GM21367 (cell line): ENCODE data around the gene CBFA2T3.

Experiments used
- ATAC-seq: cut with Tn5 transposase; IDR thresholded peaks from one replicate; pipeline ENCODE4 v1.9.1; 2021; ENCODE audit not compliant: unreplicated experiment

Gene CBFA2T3

GRCh38 chr16:88977812-88978607 lies 1.0 kb upstream of the CBFA2T3 start:
- no peak for ATAC-seq

GRCh38 chr16:88976366-88977017 lies 515 bp downstream of the CBFA2T3 start:
- no peak for ATAC-seq

GRCh38 chr16:88975511-88976061 lies 1.4 kb downstream of the CBFA2T3 start:
- no peak for ATAC-seq

GRCh38 chr16:88974916-88975215 lies 2.1 kb downstream of the CBFA2T3 start:
- ATAC-seq, result no peak

GRCh38 chr16:88974080-88974915 lies 2.7 kb downstream of the CBFA2T3 start:
- no peak for ATAC-seq

GRCh38 chr16:88973415-88974050 lies 3.5 kb downstream of the CBFA2T3 start:
- no peak for ATAC-seq

- no peak for ATAC-seq
These were observed 4.0 kb downstream of the CBFA2T3 start for GRCh38 chr16:88973007-88973410.

GRCh38 chr16:88972349-88972748 lies 4.7 kb downstream of the CBFA2T3 start:
- ATAC-seq, result no peak

GRCh38 chr16:88971371-88972097 lies 5.5 kb downstream of the CBFA2T3 start:
- ATAC-seq, result no peak

- ATAC-seq, result no peak
These were observed 6.4 kb downstream of the CBFA2T3 start for GRCh38 chr16:88970539-88971065.

- ATAC-seq, result no peak
These were observed 7.0 kb downstream of the CBFA2T3 start for GRCh38 chr16:88970050-88970449.

GRCh38 chr16:88969361-88969831 lies 7.6 kb downstream of the CBFA2T3 start:
- no peak for ATAC-seq

GRCh38 chr16:88968589-88969280 lies 8.3 kb downstream of the CBFA2T3 start:
- ATAC-seq, result no peak

- ATAC-seq, result peak; percentile 39
These were observed 9.0 kb downstream of the CBFA2T3 start for GRCh38 chr16:88967830-88968588.

GRCh38 chr16:88966986-88967829 lies 9.8 kb downstream of the CBFA2T3 start:
- no peak for ATAC-seq

- no peak for ATAC-seq
These were observed 11.1 kb downstream of the CBFA2T3 start for GRCh38 chr16:88965826-88966480.

GRCh38 chr16:88965411-88965810 lies 11.6 kb downstream of the CBFA2T3 start:
- ATAC-seq, result no peak
